Measurements from ENCODE around the gene AKAP6.

The AKAP6 gene

GRCh38 chr14:32722631-32723183 is 393.6 kb downstream of the AKAP6 start:
- DNase-seq, result no peak

- no peak for DNase-seq
Observed at GRCh38 chr14:32724867-32725471, 395.9 kb downstream of the AKAP6 start.

GRCh38 chr14:32726516-32726915 is 397.4 kb downstream of the AKAP6 start:
- no peak for DNase-seq

- no peak for DNase-seq
Observed at GRCh38 chr14:32727832-32728231, 398.7 kb downstream of the AKAP6 start.

- DNase-seq, result no peak
Observed at GRCh38 chr14:32728526-32728925, 399.4 kb downstream of the AKAP6 start.

GRCh38 chr14:32728976-32729375 is 399.9 kb downstream of the AKAP6 start:
- DNase-seq, result no peak

GRCh38 chr14:32731249-32731648 is 402.2 kb downstream of the AKAP6 start:
- DNase-seq, result no peak

GRCh38 chr14:32733015-32733414 is 403.9 kb downstream of the AKAP6 start:
- DNase-seq, result no peak

- DNase-seq, result no peak
Observed at GRCh38 chr14:32734261-32734660, 405.2 kb downstream of the AKAP6 start.

- DNase-seq, result no peak
Observed at GRCh38 chr14:32737621-32738020, 408.5 kb downstream of the AKAP6 start.

GRCh38 chr14:32738206-32738871 is 409.2 kb downstream of the AKAP6 start:
- no peak for DNase-seq

- no peak for DNase-seq
Observed at GRCh38 chr14:32744811-32745445, 415.8 kb downstream of the AKAP6 start.

- no peak for DNase-seq
Observed at GRCh38 chr14:32754209-32754608, 425.1 kb downstream of the AKAP6 start.

GRCh38 chr14:32756173-32756572 is 427.1 kb downstream of the AKAP6 start:
- DNase-seq, result no peak

GRCh38 chr14:32756775-32757174 is 427.7 kb downstream of the AKAP6 start:
- DNase-seq, result no peak

- no peak for DNase-seq
Observed at GRCh38 chr14:32757568-32757967, 428.5 kb downstream of the AKAP6 start.

- no peak for DNase-seq
Observed at GRCh38 chr14:32761381-32761968, 432.4 kb downstream of the AKAP6 start.

- no peak for DNase-seq
Observed at GRCh38 chr14:32762886-32763285, 433.8 kb downstream of the AKAP6 start.

- no peak for DNase-seq
Observed at GRCh38 chr14:32763673-32764072, 434.6 kb downstream of the AKAP6 start.

GRCh38 chr14:32764131-32764530 is 435.0 kb downstream of the AKAP6 start:
- no peak for DNase-seq

- no peak for DNase-seq
Observed at GRCh38 chr14:32770422-32770821, 441.3 kb downstream of the AKAP6 start.

- no peak for DNase-seq
Observed at GRCh38 chr14:32774214-32774613, 445.1 kb downstream of the AKAP6 start.

- no peak for DNase-seq
Observed at GRCh38 chr14:32779840-32780239, 450.7 kb downstream of the AKAP6 start.

- no peak for DNase-seq
Observed at GRCh38 chr14:32784405-32784804, 455.3 kb downstream of the AKAP6 start.
